OCI-LY3 (cell line): Measurements from ENCODE around the gene TSC22D1.

ENCODE experiments used
- CTCF ChIP-seq: fragments of 200-600, 300-600 bp; sonication (generic); IDR thresholded peaks from 2 replicates; pipeline ENCODE4 v1.5.1; 2014; ENCODE audit warnings: antibody characterized with exemption, low read length, low read depth
- EZH2phosphoT487 ChIP-seq: fragments of 200-600 bp; shearing (Covaris generic); IDR thresholded peaks from 2 replicates; pipeline ENCODE4 v1.6.1; 2018; ENCODE audit warnings: antibody characterized with exemption, mixed run types, low read depth

GRCh38 chr13:44541601-44542000 lies 34.5 kb downstream of the TSC22D1 start:
- TF ChIP-seq CTCF (no peak), EZH2phosphoT487 (no peak)
